OCI-LY7 (cell line): ENCODE data around the gene MEF2C.

Experiments
- EZH2phosphoT487 ChIP-seq: fragments of 200-600 bp; sonication (generic); IDR thresholded peaks from 2 replicates; pipeline ENCODE4 v1.6.1; 2018; ENCODE audit warnings: low read depth, borderline replicate concordance, mild to moderate bottlenecking, mixed run types, antibody characterized with exemption, low read length, moderate library complexity, mixed read lengths
- TF ChIP-seq, protein P1 (sequence below): fragments of 200-600 bp; sonication (generic); conservative IDR thresholded peaks from 2 replicates; pipeline ENCODE4 v1.5.1; 2014; ENCODE audit warnings: mild to moderate bottlenecking, antibody characterized with exemption, low read length, moderate library complexity, mixed read lengths

DNA sequence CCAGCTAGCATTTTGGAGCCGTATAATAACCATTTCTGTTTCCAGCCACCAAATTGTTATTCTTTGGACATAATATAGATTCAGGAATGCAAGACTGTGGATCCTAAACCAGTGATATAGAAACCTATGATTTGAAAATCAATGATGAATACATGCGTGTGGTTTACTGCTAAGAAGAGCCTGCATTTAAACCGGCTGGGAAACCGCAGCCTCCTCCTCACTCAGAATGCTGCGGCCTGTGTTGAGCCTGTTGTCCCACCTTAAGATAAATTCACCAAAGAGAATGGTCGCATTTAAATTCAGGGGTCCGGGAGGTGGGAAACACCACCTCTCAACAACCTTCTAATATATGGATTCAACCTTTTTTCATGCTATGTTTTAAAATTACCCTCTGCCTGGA is 148.0 kb downstream of the MEF2C start:
- TF ChIP-seq, protein P1, sequence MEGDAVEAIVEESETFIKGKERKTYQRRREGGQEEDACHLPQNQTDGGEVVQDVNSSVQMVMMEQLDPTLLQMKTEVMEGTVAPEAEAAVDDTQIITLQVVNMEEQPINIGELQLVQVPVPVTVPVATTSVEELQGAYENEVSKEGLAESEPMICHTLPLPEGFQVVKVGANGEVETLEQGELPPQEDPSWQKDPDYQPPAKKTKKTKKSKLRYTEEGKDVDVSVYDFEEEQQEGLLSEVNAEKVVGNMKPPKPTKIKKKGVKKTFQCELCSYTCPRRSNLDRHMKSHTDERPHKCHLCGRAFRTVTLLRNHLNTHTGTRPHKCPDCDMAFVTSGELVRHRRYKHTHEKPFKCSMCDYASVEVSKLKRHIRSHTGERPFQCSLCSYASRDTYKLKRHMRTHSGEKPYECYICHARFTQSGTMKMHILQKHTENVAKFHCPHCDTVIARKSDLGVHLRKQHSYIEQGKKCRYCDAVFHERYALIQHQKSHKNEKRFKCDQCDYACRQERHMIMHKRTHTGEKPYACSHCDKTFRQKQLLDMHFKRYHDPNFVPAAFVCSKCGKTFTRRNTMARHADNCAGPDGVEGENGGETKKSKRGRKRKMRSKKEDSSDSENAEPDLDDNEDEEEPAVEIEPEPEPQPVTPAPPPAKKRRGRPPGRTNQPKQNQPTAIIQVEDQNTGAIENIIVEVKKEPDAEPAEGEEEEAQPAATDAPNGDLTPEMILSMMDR: 0 out of 2 replicates have a peak, but pooled peaks have one; percentile 1
- no peak for TF ChIP-seq EZH2phosphoT487
